GM19035 (cell line): ENCODE data around the gene DOCK2.
"Not testable (repeated sequence)": the region's sequence is repeated elsewhere in the genome, so short reads cannot be mapped to it uniquely, and the experiment has no call there.

Experiments
- ATAC-seq: cut with Tn5 transposase; IDR thresholded peaks from one replicate; pipeline ENCODE4 v1.9.1; 2021; ENCODE audit not compliant: unreplicated experiment

DOCK2 gene

DNA sequence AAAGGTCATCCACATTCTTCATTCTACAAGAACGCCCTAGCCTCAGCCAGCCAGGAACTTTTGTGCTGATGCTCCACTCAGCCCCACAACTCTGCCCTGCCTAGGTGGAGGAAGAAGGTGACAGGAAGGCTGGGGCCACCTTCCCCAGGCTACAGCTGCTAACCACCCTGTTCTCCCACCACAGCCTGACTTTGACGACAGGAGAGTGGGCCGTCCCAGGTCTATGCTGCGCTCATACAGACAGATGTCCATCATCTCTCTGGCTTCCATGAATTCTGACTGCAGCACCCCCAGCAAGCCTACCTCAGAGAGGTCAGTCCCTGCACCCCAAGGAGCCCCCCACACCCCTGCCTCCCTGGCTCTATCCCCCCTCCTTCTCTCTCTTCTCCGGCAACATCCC lies 440.5 kb downstream of the DOCK2 start:
- no peak for ATAC-seq

- no peak for ATAC-seq
Observed at GRCh38 chr5:170078458-170078857, 441.4 kb downstream of the DOCK2 start.

- ATAC-seq = no peak
Observed at GRCh38 chr5:170078931-170079330, 441.9 kb downstream of the DOCK2 start.

DNA sequence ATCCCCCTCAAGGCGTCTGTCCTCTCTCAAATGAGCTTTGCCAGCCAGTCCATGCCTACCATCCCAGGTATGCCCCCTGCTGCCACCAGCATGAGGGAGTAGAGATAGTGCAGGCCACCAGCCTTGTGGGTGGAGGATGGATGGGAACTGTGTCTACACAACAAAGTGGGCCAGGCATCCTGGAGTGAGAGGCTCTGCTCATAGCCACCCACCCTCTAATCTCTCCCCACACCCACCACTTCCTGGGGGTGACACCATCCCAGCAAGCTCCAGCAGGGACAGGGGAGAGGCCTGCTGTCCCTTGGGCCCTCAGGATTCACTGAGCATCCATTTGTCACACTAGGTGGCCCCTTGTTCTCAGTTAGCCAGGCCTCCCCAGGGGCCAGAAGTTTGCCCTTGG lies 443.1 kb downstream of the DOCK2 start:
- ATAC-seq = no peak

DNA sequence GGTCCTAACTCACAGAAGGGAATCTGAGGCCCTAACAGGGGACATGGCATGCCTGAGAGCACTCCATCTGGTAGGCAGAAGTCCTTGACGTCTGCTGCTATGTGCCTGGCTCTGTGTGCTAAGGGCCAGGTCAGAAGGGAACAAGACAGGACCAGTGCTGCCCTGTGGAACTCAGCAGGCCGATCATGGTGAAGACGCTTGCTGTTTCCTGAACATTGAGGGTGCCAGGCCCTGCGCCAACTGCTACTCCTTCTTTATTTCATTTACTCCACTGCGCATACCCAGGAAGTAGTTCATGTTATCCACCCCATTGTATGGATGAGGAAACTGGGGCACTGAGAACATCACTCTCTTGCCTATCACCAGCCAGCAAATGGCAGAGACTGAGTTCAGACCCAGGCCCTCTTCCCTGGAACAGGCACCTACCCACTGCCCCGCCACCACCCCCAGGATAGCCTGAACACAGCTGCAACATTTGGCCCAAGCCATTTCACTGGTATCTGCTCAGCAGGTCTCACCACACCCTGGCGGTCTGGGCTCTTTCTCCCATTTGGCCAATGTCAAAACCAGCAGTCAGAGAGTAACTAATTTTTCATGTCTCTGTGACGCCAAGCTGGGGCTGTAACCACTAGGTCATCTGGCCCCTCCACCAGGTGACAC lies 443.8 kb downstream of the DOCK2 start:
- no peak for ATAC-seq

GRCh38 chr5:170081616-170082015 lies 444.5 kb downstream of the DOCK2 start:
- no peak for ATAC-seq

GRCh38 chr5:170082701-170083100 lies 445.6 kb downstream of the DOCK2 start:
- ATAC-seq = no peak

DNA sequence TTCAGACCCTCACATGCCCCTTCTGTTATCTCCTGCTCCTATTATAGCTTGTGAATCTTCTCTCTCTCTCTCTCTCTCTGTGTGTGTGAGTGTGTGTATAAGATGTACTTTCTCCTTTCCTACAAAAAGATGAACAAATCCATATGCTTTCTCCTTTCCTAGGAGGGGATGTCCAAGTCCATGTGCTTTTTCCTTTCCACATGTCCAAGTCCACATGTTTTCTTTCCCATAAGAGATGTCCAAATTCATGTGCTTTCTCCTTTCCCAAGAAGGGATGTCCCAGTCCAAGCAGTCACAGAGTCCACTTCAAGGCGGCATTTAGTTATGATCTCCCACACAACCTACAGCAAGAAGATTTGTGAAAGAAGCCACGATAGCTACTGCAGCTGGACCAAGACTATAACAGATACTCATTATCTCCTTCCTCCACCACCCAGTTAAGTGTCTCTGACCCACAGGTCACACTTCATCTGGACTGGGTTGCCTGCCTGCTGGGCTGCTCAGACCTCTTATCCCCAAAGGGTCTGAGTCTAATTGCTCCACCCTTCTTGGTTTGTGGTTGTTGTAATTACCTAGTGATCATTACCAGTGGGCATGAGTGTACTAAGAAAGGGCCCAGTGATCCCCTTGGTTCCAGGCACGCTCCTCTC lies 450.2 kb downstream of the DOCK2 start:
- ATAC-seq = no peak

DNA sequence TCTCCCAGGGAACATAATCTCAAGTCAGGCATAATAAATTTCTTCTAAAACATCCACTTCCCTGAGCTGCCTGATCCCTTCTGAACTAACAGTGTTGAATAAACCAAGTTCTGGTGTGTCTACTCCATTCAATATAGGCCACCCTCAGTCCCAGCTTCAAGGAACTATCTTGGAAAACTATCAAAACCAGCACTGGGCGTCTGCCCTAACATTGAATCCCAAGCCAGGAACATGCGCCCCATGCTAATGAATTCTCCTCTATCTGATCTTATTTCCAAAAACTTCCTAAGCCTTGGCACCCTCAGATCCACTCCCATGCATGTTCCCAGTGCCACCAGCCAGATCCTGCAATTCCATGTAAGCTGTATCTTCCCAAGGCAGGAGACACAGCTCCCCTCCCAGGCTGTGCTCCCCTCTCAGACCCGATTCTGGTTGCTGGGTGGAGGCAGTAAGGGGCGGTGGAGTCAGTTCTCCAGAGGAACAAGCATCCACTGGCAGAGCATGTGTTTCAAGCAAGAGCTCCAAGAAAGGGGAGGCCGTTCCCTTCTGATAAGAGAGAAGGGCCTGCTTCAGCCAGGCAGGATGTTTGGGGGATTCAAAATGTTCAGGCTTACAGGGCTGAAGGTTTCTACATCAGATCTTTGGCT lies 455.5 kb downstream of the DOCK2 start:
- no peak for ATAC-seq

DNA sequence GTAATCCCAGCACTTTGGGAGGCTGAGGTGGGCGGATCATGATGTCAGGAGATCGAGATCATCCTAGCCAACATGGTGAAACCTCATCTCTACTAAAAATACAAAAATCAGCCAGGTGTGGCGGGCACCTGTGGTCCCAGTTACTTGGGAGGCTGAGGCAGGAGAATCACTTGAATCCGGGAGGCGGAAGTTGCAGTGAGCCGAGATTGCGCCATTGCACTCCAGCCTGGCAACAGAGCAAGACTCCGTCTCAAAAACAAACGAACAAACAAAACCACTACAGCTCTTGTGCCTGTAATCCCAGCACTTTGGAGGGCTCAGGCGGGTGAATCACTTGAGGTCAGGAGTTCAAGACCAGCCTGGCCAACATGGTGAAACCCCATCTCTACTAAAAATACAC lies 457.3 kb downstream of the DOCK2 start:
- not testable (repeated sequence) for ATAC-seq

GRCh38 chr5:170095646-170096045 lies 458.6 kb downstream of the DOCK2 start:
- no peak for ATAC-seq

DNA sequence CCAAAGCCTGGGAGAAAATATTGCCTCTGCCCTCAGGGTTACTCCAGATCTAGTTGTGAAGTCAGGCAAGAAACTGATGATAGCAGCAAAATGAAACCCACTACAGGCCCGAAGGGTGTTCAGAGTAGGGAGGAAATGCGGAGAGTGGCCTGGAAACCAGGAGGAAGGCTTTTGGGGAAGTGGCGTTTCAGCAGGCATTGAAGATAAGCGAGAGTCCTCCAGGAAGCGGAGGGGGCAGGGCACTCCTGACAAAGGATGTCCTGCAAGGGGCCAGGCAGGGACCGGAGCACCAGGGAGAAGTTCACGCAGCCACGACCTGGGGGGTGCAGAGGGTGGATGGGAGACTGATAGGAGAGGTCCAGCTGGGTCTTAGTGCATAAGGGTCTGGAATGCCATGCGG lies 460.9 kb downstream of the DOCK2 start:
- ATAC-seq = no peak

DNA sequence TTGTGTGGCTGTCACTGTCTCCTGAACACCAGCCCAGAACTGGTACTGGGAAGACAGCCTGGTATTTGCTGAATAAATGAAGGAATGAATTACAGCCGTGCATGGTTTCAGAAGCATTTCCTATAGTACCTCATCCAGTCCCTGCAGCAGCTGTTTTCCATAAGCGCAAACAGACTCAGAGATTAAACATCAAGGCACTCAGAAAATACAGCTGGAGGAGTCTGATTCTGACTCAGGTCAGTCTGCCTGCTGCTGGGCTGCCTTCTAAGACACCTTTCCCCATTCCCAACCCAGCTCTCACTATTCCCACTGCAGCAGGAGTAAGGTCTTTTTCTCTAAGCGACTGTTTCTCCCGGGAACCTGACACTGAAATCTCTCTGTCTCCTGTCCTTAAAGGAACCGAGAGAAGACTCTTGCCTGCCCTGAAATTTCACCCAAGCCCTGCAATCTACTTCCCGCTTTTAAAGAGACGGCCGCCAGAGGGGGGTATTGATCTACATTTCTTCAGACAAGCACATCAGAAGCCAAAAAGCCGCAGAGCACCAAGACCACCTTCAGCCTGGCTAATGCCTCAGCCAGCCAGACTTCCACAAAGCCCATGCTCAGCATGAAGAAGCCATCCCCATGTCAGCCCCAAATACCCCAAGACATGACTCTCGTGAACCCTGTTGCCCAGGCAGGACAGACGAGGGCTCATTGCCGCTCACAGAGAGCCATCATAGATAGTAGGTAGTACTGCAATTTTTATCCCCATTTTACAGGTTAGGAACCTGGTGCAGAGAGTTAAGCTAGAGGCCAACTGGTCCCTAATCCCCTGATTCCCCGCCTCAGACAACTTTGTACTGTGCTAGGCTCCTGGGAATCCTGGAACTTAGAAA lies 463.2 kb downstream of the DOCK2 start:
- ATAC-seq = no peak

GRCh38 chr5:170103447-170103846 lies 466.4 kb downstream of the DOCK2 start:
- ATAC-seq = no peak

- no peak for ATAC-seq
Observed at GRCh38 chr5:170104299-170104698, 467.2 kb downstream of the DOCK2 start.

DNA sequence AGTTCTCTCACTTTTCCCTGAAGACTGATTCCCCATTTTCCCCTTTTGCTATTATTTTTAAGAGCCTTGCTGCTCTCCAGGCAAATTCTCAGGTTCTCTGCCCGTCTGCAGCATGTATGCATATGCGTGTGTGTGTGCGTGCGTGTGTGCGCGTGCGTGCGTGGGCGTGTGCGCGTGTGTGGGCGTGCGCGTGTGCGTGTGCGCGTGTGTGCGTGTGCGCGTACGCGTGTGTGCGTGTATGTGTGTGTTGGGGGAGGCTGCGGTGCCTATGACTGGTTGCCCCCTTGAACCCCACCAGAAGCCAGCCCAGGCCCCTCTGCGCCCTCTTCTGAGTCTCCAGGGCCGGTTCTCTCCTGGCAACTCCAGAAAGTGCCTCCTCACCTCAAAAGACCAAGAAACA lies 467.6 kb downstream of the DOCK2 start:
- ATAC-seq = no peak

GRCh38 chr5:170105642-170106611 lies 468.9 kb downstream of the DOCK2 start, which contains the start of gene FOXI1:
Gene FOXI1, plus strand, starts transcription at chr5:170105897. Its CDS starts 61 bp downstream, at chr5:170105958.
- no peak for ATAC-seq

DNA sequence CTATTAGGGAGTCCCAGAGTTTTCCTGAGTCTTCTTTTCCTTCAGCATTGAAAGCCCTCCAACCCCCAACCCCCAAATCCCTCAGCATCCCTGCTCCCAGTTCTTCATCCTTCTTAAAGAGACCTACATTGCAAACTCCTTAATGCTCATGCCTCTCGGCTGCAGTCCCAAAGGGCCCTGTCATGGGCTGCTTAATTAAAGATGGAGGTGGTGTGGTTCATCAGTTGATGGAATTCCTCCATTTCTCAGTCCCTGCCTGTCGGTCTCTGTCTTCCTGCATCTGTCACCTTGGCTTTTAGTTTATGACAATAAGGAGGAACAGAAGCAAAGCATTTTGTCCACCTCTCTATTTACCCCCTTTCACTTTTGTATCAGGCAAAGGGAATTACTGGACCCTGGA lies 470.6 kb downstream of the DOCK2 start:
- no peak for ATAC-seq

GRCh38 chr5:170108266-170108785 lies 471.3 kb downstream of the DOCK2 start:
- no peak for ATAC-seq
